HG02943 (cell line): Measurements from ENCODE around the gene MAPRE3.
A peak's percentile ranks its signal among the peaks of the same experiment; 100 is the strongest.
"Not testable (repeated sequence)": the region's sequence is repeated elsewhere in the genome, so short reads cannot be mapped to it uniquely, and the experiment has no call there.

Source experiments
- ATAC-seq: cut with Tn5 transposase; IDR thresholded peaks from one replicate; pipeline ENCODE4 v1.9.1; 2021; ENCODE audit warnings: mild to moderate bottlenecking, low read depth, moderate library complexity; ENCODE audit not compliant: unreplicated experiment

MAPRE3 gene

GRCh38 chr2:26970244-26970927 lies at the start of gene MAPRE3:
Gene MAPRE3 (plus strand): TSS chr2:26970637. CDS start chr2:27022219, 51,582 bp downstream.
- peak; percentile 66 for ATAC-seq

GRCh38 chr2:26921323-26921722 lies 49.1 kb upstream of the MAPRE3 start:
- no peak for ATAC-seq

- no peak for ATAC-seq
Observed at GRCh38 chr2:26922405-26923188, 47.8 kb upstream of the MAPRE3 start.

GRCh38 chr2:26923189-26923466 lies 47.3 kb upstream of the MAPRE3 start:
- not testable (repeated sequence) for ATAC-seq

- no peak for ATAC-seq
Observed at GRCh38 chr2:26924731-26925099, 45.7 kb upstream of the MAPRE3 start.

- ATAC-seq = no peak
Observed at GRCh38 chr2:26925100-26925791, 45.2 kb upstream of the MAPRE3 start.

- ATAC-seq = no peak
Observed at GRCh38 chr2:26927221-26927620, 43.2 kb upstream of the MAPRE3 start.

- no peak for ATAC-seq
Observed at GRCh38 chr2:26932974-26933373, 37.5 kb upstream of the MAPRE3 start.

- no peak for ATAC-seq
Observed at GRCh38 chr2:26933431-26934334, 36.8 kb upstream of the MAPRE3 start.

GRCh38 chr2:26934335-26934724 lies 36.1 kb upstream of the MAPRE3 start:
- ATAC-seq = no peak

GRCh38 chr2:26934985-26935384 lies 35.5 kb upstream of the MAPRE3 start:
- ATAC-seq = no peak

- ATAC-seq = no peak
Observed at GRCh38 chr2:26936855-26937254, 33.6 kb upstream of the MAPRE3 start.

GRCh38 chr2:26938399-26939118 lies 31.9 kb upstream of the MAPRE3 start:
- no peak for ATAC-seq

- ATAC-seq = no peak
Observed at GRCh38 chr2:26940001-26940400, 30.4 kb upstream of the MAPRE3 start.

GRCh38 chr2:26941486-26941885 lies 29.0 kb upstream of the MAPRE3 start:
- ATAC-seq = no peak

- no peak for ATAC-seq
Observed at GRCh38 chr2:26942543-26943295, 27.7 kb upstream of the MAPRE3 start.

GRCh38 chr2:26945991-26946750 lies 24.3 kb upstream of the MAPRE3 start:
- ATAC-seq = no peak
